ENCODE results near the gene RAF1.

- TF ChIP-seq POLR2A (IDR thresholded peaks at IDR 0.05) (no peak), CTCF (IDR thresholded peaks at IDR 0.05 in 4 of 5, conservative IDR thresholded peaks at IDR 0.05 in 1 of 5) (no peak)
Observed at GRCh38 chr3:12648384-12648959, 15.4 kb downstream of the RAF1 start.
